HG03378 (cell line): Measurements from ENCODE around the gene XAB2.
"Not testable (repeated sequence)": the region's sequence is repeated elsewhere in the genome, so short reads cannot be mapped to it uniquely, and the experiment has no call there.

Experiments used
- ATAC-seq: cut with Tn5 transposase; IDR thresholded peaks from one replicate; pipeline ENCODE4 v1.9.1; 2021; ENCODE audit warnings: mild to moderate bottlenecking, moderate library complexity; ENCODE audit not compliant: unreplicated experiment

Gene XAB2

GRCh38 chr19:7650148-7650547, 20.8 kb upstream of the XAB2 start:
- no peak for ATAC-seq

- no peak for ATAC-seq
Measured at GRCh38 chr19:7648265-7649014, 19.1 kb upstream of the XAB2 start.

- ATAC-seq: no peak
Measured at GRCh38 chr19:7647156-7647555, 17.8 kb upstream of the XAB2 start.

DNA sequence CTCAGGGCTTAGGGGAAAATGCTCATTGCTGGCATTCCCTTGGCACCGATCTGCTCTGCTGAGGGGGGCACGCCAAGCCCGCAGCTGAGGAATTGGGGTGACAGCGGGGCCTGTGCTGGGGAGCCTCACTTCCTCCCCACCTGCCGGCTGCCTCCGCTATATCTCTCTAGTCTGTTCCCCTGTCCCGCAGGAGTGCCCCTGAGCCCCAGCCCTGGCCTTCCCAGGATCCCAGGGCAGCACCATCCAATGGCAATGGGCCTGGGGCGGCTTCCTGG, 17.0 kb upstream of the XAB2 start:
- no peak for ATAC-seq

DNA sequence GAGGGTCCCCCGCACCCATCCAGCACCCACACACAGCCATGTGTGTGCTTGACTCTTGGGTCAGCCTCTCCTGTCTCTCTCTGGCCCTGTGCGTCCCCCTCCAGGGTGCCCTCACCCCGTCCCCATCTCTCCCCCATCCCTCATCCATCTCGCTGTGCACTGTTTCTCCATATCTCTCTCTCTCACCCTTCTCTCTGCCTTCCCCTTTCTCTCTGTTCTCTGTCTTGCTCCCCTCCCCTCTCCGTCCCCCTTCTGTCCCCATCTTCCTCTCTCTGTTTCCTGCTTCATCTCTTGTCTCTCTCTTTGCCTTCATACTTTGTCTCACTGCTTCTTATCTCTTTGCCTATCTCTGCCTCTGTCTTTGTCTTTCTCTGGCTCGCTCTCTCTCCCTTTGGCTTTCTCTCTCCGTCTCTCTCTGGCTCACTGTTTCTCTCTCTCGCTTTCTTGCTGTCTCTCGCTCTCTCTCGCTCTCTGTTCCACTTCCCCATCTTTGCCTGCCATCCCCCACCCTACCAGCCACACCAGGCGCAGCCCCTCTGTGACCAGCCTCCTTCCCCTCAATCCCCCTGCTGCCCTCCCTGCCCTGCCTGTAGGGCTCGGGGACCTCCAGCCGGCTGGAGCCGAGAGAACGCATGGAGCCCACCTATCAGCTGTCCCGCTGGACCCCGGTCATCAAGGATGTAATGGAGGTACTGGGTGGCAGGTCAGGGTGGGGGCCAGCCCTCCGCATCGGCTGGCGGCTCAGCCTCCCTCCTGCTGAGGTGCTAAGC, 16.5 kb upstream of the XAB2 start:
- no peak for ATAC-seq

DNA sequence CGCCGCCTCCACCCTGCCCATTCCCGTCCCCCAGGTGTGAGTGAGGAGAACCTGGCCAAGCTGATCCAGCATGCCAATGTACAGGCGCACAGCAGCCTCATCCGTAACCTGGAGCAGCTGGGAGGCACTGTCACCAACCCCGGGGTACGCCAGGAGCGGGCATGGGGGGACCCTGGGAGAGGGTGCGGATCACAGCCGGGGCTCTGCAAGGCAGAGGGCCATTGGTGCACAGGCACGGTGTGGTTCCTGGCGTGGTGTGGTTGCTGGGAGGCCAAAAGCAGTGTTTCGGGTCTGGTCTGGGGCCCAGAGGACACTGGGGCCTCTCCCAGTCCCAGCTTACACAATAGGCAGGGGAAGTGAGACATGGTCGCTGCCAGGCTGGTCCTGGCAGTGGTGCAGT, 15.8 kb upstream of the XAB2 start:
- ATAC-seq: no peak

GRCh38 chr19:7644550-7644877, 15.2 kb upstream of the XAB2 start:
- ATAC-seq: no peak

GRCh38 chr19:7643629-7644549, 14.5 kb upstream of the XAB2 start:
- ATAC-seq: not testable (repeated sequence)

DNA sequence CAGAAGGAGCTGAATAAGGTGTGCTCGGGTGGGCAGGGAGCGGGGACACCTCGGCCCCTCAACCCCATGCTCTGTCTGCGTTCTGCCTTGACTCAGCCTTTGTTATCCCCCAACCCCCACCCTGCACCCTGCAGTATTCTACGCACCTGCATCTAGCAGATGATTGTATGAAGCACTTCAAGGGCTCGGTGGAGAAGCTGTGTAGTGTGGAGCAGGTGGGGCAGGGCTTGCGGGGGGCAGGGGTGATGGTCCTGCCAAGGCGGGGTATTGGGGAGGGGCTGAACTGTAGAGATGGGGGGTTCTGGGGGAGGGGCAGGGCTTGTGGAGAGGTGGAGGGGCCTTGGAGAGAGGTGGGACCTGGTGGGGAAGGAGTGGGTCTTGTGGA, 13.7 kb upstream of the XAB2 start:
- no peak for ATAC-seq

DNA sequence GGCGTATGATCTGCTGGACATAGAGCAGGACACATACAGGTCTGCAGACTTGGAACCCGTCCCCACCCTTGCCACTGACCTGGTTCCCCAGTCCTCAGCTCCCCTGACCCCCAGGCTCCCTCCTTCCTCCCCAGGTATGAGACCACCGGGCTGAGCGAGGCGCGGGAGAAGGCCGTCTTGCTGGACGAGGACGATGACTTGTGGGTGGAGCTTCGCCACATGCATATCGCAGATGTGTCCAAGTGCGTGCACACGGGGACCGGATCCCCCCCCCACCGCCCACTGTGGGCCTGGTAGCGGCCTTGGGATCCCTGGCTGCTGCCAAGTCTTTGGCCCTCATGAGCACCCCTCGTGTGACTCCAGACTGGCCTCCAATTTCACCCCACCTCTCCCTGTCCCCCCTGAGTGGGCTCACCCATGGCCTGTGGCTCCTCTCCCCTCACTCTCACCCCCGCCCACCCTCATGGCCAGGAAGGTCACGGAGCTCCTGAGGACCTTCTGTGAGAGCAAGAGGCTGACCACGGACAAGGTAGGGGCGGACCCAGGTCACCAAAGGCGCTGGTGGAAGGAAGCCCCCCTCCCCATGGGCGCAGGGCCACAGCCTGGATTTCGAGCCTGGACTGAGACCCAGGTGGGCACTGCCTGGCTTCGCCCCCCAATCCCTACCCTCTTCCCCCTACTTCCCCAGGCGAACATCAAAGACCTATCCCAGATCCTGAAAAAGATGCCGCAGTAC, 13.1 kb upstream of the XAB2 start:
- ATAC-seq: no peak

DNA sequence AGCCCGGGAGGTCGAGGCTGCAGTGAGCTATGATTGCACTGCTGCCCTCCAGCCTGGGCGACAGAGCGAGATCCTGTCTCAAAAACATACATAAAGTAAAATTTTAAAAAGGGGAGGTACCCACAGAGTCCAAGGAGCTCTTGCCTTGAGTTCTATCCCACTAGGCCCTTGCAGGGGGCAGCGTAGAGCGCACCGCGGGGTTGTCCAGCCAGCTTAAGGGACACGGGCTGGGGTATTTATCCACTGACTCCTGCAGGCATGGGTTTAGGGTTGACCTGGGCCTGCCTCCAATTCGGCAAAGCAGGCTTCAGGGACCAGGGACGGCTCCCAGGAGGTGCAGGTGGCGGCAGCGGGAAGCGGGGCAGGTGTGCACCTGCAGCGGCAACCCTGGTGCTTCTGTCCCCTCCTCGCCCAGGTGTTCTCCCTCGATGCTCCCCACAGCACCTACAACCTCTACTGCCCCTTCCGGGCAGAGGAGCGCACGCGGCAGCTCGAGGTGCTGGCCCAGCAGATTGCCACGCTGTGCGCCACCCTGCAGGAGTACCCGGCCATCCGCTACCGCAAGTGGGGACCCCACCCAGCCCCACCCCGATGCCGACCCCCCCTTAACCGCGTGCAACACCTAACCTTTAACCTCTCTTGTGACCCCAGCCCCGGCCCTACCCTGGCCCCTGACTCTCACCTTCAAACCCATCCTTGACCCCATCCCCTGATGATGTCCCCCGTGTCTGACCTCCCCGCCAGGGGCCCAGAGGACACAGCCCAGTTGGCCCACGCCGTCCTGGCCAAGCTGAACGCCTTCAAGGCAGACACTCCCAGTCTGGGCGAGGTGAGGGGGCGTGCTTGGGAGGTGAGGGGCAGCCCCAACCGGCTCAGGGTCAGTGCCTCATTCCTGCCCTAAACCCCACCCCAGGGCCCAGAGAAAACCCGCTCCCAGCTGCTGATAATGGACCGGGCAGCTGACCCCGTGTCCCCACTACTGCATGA, 12.2 kb upstream of the XAB2 start:
- ATAC-seq: no peak

DNA sequence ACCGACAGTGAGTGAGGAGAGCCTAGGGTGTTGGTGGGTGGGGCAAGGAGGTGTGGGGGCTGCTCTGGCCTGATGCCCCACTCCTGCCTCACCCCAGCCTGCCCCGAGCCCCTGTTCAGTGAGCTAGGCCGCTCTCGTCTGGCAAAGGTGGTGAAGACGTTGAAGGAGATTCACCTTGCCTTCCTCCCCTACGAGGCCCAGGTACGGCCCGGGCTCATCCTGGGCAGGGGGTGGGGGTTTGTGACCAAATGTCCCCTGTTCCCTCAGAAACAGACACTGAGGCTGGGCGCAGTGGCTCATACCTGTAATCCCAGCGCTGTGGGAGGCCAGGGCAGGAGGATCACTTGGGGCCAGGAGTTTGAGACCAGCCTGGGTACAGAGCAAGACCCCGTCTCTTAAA, 11.5 kb upstream of the XAB2 start:
- no peak for ATAC-seq

- no peak for ATAC-seq
Measured at GRCh38 chr19:7639863-7640348, 10.6 kb upstream of the XAB2 start.

DNA sequence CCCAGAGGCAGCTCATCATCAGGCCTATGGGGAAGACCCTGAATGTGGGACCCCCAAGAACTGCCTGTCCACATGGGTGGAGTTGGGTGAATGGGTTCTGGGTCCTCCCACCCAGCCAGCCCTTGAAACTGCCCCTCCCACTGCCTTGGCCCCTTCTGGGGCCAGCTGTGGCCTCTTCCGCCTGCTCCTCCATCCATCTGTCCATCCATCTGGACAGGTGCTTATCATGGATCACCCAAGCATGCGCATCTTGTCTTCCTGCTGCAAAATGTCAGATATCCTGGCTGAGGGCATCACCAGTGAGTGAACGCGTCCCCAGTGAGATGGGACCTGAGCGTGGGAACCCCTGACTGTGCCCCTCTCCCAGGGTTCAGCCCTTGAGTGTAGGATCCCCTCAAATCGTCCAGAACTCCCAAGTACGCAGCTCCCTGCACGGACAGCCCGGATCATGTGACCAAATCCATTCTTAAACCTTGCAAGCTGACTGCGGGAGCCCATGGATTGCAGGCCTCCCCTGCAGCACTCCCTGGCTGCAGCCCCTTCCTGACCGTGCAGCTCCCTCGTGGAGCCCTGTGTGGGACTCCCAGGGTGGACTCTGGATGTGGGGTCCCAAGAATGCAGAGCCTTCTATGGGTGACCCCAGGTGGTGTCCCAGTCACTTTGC, 9.6 kb upstream of the XAB2 start:
- ATAC-seq: no peak

GRCh38 chr19:7637374-7638256, 8.3 kb upstream of the XAB2 start:
- ATAC-seq: no peak

DNA sequence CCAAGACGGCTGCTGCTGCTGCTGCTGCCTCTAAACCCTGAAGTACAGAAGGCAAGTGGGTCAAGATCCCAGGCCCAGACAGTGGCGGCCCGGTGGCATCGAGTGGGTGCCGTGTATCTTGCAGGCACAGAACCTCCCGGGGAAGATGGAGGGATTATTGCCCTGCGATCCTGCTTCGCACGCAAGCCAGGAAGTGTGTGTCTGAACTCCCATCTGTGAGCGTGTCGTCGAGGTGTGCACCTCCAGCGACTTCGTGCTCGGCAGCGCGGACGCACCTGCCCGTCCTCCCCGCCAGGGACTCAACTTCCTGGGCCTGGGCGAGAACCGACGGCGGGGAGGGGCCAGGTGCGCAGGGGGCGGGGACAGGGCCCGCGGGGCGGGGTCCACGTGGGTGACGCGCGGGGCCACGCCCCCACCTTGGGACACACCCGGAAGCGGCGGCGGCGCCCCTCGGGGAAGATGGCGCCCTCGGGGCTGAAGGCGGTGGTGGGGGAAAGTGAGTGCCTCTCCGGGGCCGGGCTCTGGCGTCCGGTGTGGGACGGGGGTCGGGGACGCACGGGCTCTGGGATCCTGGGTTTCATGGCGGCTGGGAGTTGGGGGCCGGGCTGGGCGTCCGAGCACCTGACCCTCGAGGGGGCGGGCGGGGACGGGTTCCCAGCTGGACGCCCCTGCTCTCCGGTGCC, 7.5 kb upstream of the XAB2 start, which contains the start of gene STXBP2:
Gene STXBP2, plus strand, starts transcription at position 420 of the 683 bp plus-strand sequence. Its CDS starts 40 bp downstream, at position 460.
- ATAC-seq: no peak

DNA sequence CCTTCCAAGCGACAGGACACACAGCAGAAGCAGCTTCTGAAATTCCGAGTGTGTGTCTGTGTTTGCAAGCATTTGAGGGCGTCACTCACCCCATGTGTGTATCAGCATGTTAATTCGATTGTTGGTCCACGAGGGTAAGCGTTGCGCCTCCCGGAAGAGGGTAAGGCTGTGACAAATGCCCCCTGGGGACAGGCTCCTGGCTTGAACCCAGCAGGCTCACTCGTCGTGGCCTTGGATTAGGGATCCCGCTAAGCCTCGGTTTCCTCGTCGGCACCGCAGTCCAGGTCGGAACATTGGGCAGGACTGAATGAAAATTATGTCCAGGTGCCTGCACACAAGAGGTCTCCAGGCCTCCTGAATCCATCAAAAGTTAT, 7.0 kb upstream of the XAB2 start:
- ATAC-seq: no peak

GRCh38 chr19:7635670-7636069, 6.3 kb upstream of the XAB2 start:
- no peak for ATAC-seq
